Neutrophil (primary cell): ENCODE measurements around the gene FBXO33.

Experiments
- H3K27ac ChIP-seq: fragments of 200-600 bp; sonication (generic); 2 replicates; pipeline ENCODE4 v1.5.1; 2016; ENCODE audit warnings: mild to moderate bottlenecking, moderate library complexity
- H3K27me3 ChIP-seq: fragments of 200-600 bp; sonication (generic); 2 replicates; pipeline ENCODE4 v1.6.0; 2016; ENCODE audit warnings: mild to moderate bottlenecking
- H3K36me3 ChIP-seq: fragments of 200-600 bp; sonication (generic); 2 replicates; pipeline ENCODE4 v1.5.1; 2017
- H3K4me1 ChIP-seq, 2 experiments: fragments of 200-600 bp in 1 of 2; sonication (generic) in 1 of 2; 1 replicate in 1 of 2; 2 replicates in 1 of 2; pipeline versions ENCODE4 v1.5.1 to v1.6.1; 2013 to 2016; ENCODE audit warnings: low read depth in 1 of 2, low read length in 1 of 2, mild to moderate bottlenecking in 1 of 2, moderate library complexity in 1 of 2; ENCODE audit not compliant: control insufficient read depth in 1 of 2, insufficient read depth in 1 of 2
- H3K4me3 ChIP-seq, 2 experiments: fragments of 200-600 bp in 1 of 2; sonication (generic) in 1 of 2; 1 replicate in 1 of 2; 2 replicates in 1 of 2; pipeline ENCODE4 v1.5.1; 2013 to 2016; ENCODE audit warnings: low read depth in 1 of 2, low read length in 1 of 2, mild to moderate bottlenecking in 1 of 2, moderate library complexity in 1 of 2
- H3K9me3 ChIP-seq: fragments of 200-600 bp; sonication (generic); 2 replicates; pipeline ENCODE4 v1.5.1; 2016
- CTCF ChIP-seq: fragments of 200-600 bp; sonication (generic); IDR thresholded peaks from 2 replicates; pipeline ENCODE4 v1.5.1; 2016; ENCODE audit warnings: antibody characterized with exemption

FBXO33 gene

GRCh38 chr14:39372656-39373055 is 59.6 kb downstream of the FBXO33 start:
- no peak for TF ChIP-seq CTCF
- no peak overlapping the region for H3K4me3 ChIP-seq
- H3K4me1 ChIP-seq, result no peaks in the 10 kb centered on the region
- no peaks in the 10 kb centered on the region for H3K9me3 ChIP-seq
- no peaks in the 10 kb centered on the region for H3K27me3 ChIP-seq
- peaks cover 11% of the 10 kb centered on the region for H3K36me3 ChIP-seq
- H3K27ac ChIP-seq, result no peak overlapping the region

- H3K36me3 ChIP-seq, result peaks cover 17% of the 10 kb centered on the region
- H3K9me3 ChIP-seq, result no peaks in the 10 kb centered on the region
- TF ChIP-seq CTCF, result no peak
- no peaks in the 10 kb centered on the region for H3K4me1 ChIP-seq
- H3K27ac ChIP-seq, result no peak overlapping the region
- no peaks in the 10 kb centered on the region for H3K27me3 ChIP-seq
- no peak overlapping the region for H3K4me3 ChIP-seq
Observed at GRCh38 chr14:39370415-39370814, 61.8 kb downstream of the FBXO33 start.

GRCh38 chr14:39369029-39369428 is 63.2 kb downstream of the FBXO33 start:
- Histone ChIP-seq H3K4me3 (no peak overlapping the region), H3K36me3 (peaks cover 17% of the 10 kb centered on the region), H3K4me1 (no peaks in the 10 kb centered on the region), H3K27ac (no peak overlapping the region), H3K27me3 (no peaks in the 10 kb centered on the region), H3K9me3 (no peaks in the 10 kb centered on the region)
- TF ChIP-seq CTCF, result no peak

- H3K36me3 ChIP-seq, result peaks cover 17% of the 10 kb centered on the region
- H3K4me3 ChIP-seq, result no peak overlapping the region
- no peaks in the 10 kb centered on the region for H3K27me3 ChIP-seq
- no peak overlapping the region for H3K27ac ChIP-seq
- no peaks in the 10 kb centered on the region for H3K4me1 ChIP-seq
- no peak for TF ChIP-seq CTCF
- H3K9me3 ChIP-seq, result no peaks in the 10 kb centered on the region
Observed at GRCh38 chr14:39368261-39368959, 63.8 kb downstream of the FBXO33 start.

GRCh38 chr14:39367387-39367751 is 64.9 kb downstream of the FBXO33 start:
- Histone ChIP-seq H3K36me3 (peaks cover 17% of the 10 kb centered on the region), H3K9me3 (no peaks in the 10 kb centered on the region), H3K4me3 (no peak overlapping the region), H3K27me3 (no peaks in the 10 kb centered on the region), H3K27ac (no peak overlapping the region), H3K4me1 (no peaks in the 10 kb centered on the region)
- no peak for TF ChIP-seq CTCF
